ENCODE data around the gene MAN2A1. TPM values are rescaled to one million over a fixed set of nuclear protein-coding genes. Genes with fewer than 3 reads are reported as not detected.

Gene MAN2A1
- total RNA-seq, 2 donors from 2014 or later, result 81.2 to 104 TPM

DNA sequence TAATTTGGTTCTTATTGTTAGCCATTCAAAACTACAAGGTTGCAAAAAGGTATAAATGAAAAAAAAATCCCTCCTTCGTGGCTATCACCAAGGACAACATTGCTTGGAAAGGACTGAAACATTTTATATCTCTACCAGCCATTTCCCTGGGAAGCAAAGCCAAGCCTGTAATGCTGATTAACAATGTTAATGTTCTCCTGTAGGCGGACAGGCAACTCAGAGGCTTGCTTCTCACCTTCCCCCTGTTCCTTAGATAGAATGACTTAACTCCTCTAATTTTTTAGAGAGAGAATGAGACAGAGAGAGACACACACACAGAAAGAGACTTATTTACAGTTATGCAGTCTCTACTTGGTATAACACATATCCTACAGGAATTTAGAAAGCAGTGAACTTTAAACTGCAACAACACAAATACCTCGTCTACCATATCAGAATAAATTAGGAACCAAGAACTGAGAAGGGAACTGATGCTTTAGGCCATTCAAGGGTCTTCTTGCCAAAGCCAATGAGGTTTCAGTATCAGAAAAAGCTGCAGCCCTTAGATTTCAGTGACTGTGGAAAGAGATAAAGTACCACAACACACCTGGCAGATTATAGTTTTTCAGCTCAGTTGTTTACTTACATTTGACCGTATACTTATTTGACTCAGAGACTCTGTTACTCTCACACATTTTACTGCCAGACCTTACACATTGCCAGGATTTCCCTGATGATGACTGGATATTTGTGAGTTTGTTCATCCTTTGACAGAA is 20.9 kb upstream of the MAN2A1 start:
- intact Hi-C loops (cut with DNase I), result no loop called here
- DNase-seq, result no peak
- H3K27me3 ChIP-seq, result no peaks in the 10 kb centered on the region
- H3K36me3 ChIP-seq, result no peaks in the 10 kb centered on the region
- H3K4me1 ChIP-seq, result no peaks in the 10 kb centered on the region
- no peak overlapping the region for H3K4me3 ChIP-seq
- H3K9ac ChIP-seq (ENCODE audit: low read depth in 2 of 2, low read length in 2 of 2), result no peak overlapping the region
- TF ChIP-seq, protein P1, sequence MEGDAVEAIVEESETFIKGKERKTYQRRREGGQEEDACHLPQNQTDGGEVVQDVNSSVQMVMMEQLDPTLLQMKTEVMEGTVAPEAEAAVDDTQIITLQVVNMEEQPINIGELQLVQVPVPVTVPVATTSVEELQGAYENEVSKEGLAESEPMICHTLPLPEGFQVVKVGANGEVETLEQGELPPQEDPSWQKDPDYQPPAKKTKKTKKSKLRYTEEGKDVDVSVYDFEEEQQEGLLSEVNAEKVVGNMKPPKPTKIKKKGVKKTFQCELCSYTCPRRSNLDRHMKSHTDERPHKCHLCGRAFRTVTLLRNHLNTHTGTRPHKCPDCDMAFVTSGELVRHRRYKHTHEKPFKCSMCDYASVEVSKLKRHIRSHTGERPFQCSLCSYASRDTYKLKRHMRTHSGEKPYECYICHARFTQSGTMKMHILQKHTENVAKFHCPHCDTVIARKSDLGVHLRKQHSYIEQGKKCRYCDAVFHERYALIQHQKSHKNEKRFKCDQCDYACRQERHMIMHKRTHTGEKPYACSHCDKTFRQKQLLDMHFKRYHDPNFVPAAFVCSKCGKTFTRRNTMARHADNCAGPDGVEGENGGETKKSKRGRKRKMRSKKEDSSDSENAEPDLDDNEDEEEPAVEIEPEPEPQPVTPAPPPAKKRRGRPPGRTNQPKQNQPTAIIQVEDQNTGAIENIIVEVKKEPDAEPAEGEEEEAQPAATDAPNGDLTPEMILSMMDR (IDR thresholded peaks at IDR 0.05), result no peak
- no peaks in the 10 kb centered on the region for H3K9me3 ChIP-seq
- no peak overlapping the region for H3K27ac ChIP-seq

- Histone ChIP-seq H3K36me3 (no peaks in the 10 kb centered on the region), H3K4me3 (no peak overlapping the region), H3K27me3 (no peaks in the 10 kb centered on the region), H3K9me3 (no peaks in the 10 kb centered on the region), H3K27ac (no peak overlapping the region), H3K9ac (ENCODE audit: low read depth in 2 of 2, low read length in 2 of 2) (no peak overlapping the region), H3K4me1 (no peaks in the 10 kb centered on the region)
- DNase-seq, result no peak
- TF ChIP-seq, protein P1 (IDR thresholded peaks at IDR 0.05), result no peak
- intact Hi-C loops (cut with DNase I), result no loop called here
These were observed 19.6 kb upstream of the MAN2A1 start for GRCh38 chr5:109669991-109670706.

GRCh38 chr5:109671136-109671535 is 18.6 kb upstream of the MAN2A1 start:
- TF ChIP-seq, protein P1 (IDR thresholded peaks at IDR 0.05), result no peak
- intact Hi-C loops (cut with DNase I), result no loop called here

GRCh38 chr5:109674596-109674995 is 15.1 kb upstream of the MAN2A1 start:
- H3K9ac ChIP-seq (ENCODE audit: low read depth in 2 of 2, low read length in 2 of 2), result no peak overlapping the region
- no peaks in the 10 kb centered on the region for H3K4me1 ChIP-seq
- H3K36me3 ChIP-seq, result no peaks in the 10 kb centered on the region
- TF ChIP-seq, protein P1 (IDR thresholded peaks at IDR 0.05), result no peak
- H3K27ac ChIP-seq, result no peak overlapping the region
- H3K4me3 ChIP-seq, result no peak overlapping the region
- DNase-seq, result no peak
- no peaks in the 10 kb centered on the region for H3K9me3 ChIP-seq
- intact Hi-C loops (cut with DNase I), result no loop called here
- no peaks in the 10 kb centered on the region for H3K27me3 ChIP-seq

More at GRCh38 chr5:109671136-109671535, 18.6 kb upstream of the MAN2A1 start:
- no peak for DNase-seq
- Histone ChIP-seq H3K27ac (no peak overlapping the region), H3K4me1 (no peaks in the 10 kb centered on the region), H3K9me3 (no peaks in the 10 kb centered on the region), H3K36me3 (no peaks in the 10 kb centered on the region), H3K4me3 (no peak overlapping the region), H3K9ac (ENCODE audit: low read depth in 2 of 2, low read length in 2 of 2) (no peak overlapping the region), H3K27me3 (no peaks in the 10 kb centered on the region)

DNA sequence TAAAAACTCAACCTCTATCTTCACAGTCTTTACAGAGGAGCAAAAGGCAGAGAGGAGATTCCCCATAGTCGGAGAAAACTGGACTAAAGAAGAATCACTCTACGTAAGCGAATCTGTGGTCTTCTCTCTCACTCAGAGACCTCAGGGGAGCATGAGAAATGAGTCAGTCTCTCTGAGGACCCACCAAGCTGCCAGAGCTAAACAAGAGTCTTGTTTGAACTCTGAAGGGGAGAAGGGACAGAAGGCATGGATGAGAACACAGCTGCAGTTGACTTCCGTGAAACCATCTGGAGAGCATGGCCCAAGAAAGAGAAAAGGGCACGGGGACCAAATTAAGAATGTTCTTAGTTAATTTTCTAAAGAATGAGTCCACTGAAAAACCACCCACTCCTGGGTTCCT is 12.8 kb upstream of the MAN2A1 start:
- no peak for DNase-seq
- intact Hi-C loops (cut with DNase I), result no loop called here
- TF ChIP-seq, protein P1 (IDR thresholded peaks at IDR 0.05), result no peak

More for the DNA sequence above, 12.8 kb upstream of the MAN2A1 start:
- Histone ChIP-seq H3K9me3 (no peaks in the 10 kb centered on the region), H3K27ac (no peak overlapping the region), H3K4me1 (no peaks in the 10 kb centered on the region), H3K4me3 (no peak overlapping the region), H3K27me3 (no peaks in the 10 kb centered on the region), H3K36me3 (no peaks in the 10 kb centered on the region), H3K9ac (ENCODE audit: low read depth in 2 of 2, low read length in 2 of 2) (no peak overlapping the region)

Data from colonic mucosa (tissue), 4 donors.